HepG2 (cell line): Measurements from ENCODE around the gene TPO. TPM values are rescaled to one million over a fixed set of nuclear protein-coding genes. Genes with fewer than 3 reads are reported as not detected.

ENCODE experiments used
- ATAC-seq: fragments of 200-7000 bp; cut with Tn5 transposase; 3 replicates; pipeline ENCODE4 v1.9.1; 2020; ENCODE audit warnings: mild to moderate bottlenecking, moderate library complexity
- BruUV-seq: library from RNA; stranded (reverse); fragments of 400-500 nt; replicated peaks from 2 replicates; lab custom pipeline; 2021; lab: Mats Ljungman, UMichigan
- CTCF ChIA-PET: fragments of 300-600 bp; formaldehyde crosslinking; extraction: SDS; loops from one replicate; lab custom pipeline; 2021; ENCODE audit warnings: low total read pairs, inconsistent platforms, low intra/inter-chr PET ratio; lab: Yijun Ruan, JAX
- POLR2A ChIA-PET: fragments of 350-600 bp; sonication (Branson Sonifier 250); formaldehyde crosslinking; loops from one replicate; lab custom pipeline; 2020; ENCODE audit warnings: antibody characterized with exemption, inconsistent platforms; lab: Yijun Ruan, JAX
- DNase-seq: peaks from one replicate; pipeline ENCODE4 v3.0.0-alpha.2; 2015; ENCODE audit warnings: low spot score
- FAIRE-seq: peaks from 3 replicates; lab custom pipeline; 2011; peaks lifted over from hg19 to GRCh38; lab: Jason Lieb, UNC
- H2AFZ ChIP-seq: one replicate; pipeline ENCODE4 v1.6.1; 2011; ENCODE audit warnings: low read length, inconsistent platforms
- H3K27ac ChIP-seq: fragments of 300-600 bp; 3 replicates; pipeline ENCODE4 v1.8.0; 2011; ENCODE audit warnings: mixed run types, mild to moderate bottlenecking, mixed read lengths, low read length, inconsistent platforms; ENCODE audit not compliant: insufficient read depth; ENCODE audit errors: extremely low read length
- H3K27me3 ChIP-seq, 2 experiments: fragments of 200-600 bp in 1 of 2; 2 replicates in 1 of 2; 3 replicates in 1 of 2; pipeline versions ENCODE4 v1.6.0 to v1.8.0; 2011; ENCODE audit warnings: low read length in 2 of 2, mild to moderate bottlenecking in 2 of 2, moderate library complexity in 2 of 2, inconsistent platforms in 1 of 2; ENCODE audit not compliant: insufficient read depth in 2 of 2, control insufficient read depth in 1 of 2
- H3K36me3 ChIP-seq, 2 experiments: fragments of 200-600 bp in 1 of 2; replicated peaks in 1 of 2; 2 replicates in 1 of 2; 3 replicates in 1 of 2; pipeline versions ENCODE4 v1.5.1 to v1.8.0; 2011; ENCODE audit warnings: low read length in 2 of 2, inconsistent platforms in 1 of 2; ENCODE audit not compliant: insufficient read depth in 2 of 2, control insufficient read depth in 1 of 2
- H3K4me1 ChIP-seq: 2 replicates; pipeline ENCODE4 v1.5.1; 2012; ENCODE audit warnings: low read length, inconsistent platforms; ENCODE audit not compliant: insufficient read depth
- H3K4me2 ChIP-seq: 2 replicates; pipeline ENCODE4 v1.6.0; 2011; ENCODE audit warnings: low read depth, low read length, inconsistent platforms
- H3K4me3 ChIP-seq, 3 experiments: fragments of 200-600 bp in 1 of 3; sonication (generic), shearing (Covaris generic) in 1 of 3; replicated peaks in 1 of 3; 2 replicates each; pipeline ENCODE4 v1.5.1; 2011 to 2016; ENCODE audit warnings: low read length in 3 of 3, inconsistent platforms in 2 of 3, low read depth in 2 of 3, mild to moderate bottlenecking in 2 of 3, control low read depth in 1 of 3, mixed read lengths in 1 of 3; ENCODE audit not compliant: insufficient read depth in 1 of 3
- H3K79me2 ChIP-seq: one replicate; pipeline ENCODE4 v1.6.1; 2011; ENCODE audit warnings: low read length, inconsistent platforms; ENCODE audit not compliant: insufficient read depth
- H3K9ac ChIP-seq: 2 replicates; pipeline ENCODE4 v1.6.0; 2011; ENCODE audit warnings: mild to moderate bottlenecking, low read depth, low read length, inconsistent platforms; ENCODE audit not compliant: insufficient read depth
- H3K9me3 ChIP-seq: 2 replicates; pipeline ENCODE4 v1.5.1; 2012; ENCODE audit warnings: mild to moderate bottlenecking, low read length
- H4K20me1 ChIP-seq: 2 replicates; pipeline ENCODE4 v1.6.0; 2011; ENCODE audit warnings: inconsistent platforms, mild to moderate bottlenecking, low read length, moderate library complexity; ENCODE audit not compliant: insufficient read depth
- EZH2 ChIP-seq: conservative IDR thresholded peaks from 2 replicates; pipeline ENCODE4 v1.6.1; 2012; ENCODE audit warnings: mild to moderate bottlenecking, low read depth, low read length, moderate library complexity
- GTF2F1 ChIP-seq: fragments of 150-350 bp; IDR thresholded peaks from 2 replicates; pipeline ENCODE4 v1.6.1; 2014; ENCODE audit warnings: low read length
- JUNB ChIP-seq: sonication (generic); formaldehyde crosslinking; IDR thresholded peaks from 2 replicates; pipeline ENCODE4 v1.8.0; 2022; ENCODE audit warnings: missing genetic modification reagents, mild to moderate bottlenecking, borderline replicate concordance
- MIER3 ChIP-seq: IDR thresholded peaks from 2 replicates; pipeline ENCODE4 v1.6.1; 2016; ENCODE audit warnings: missing compliant biosample characterization, borderline replicate concordance
- NFE2L1 ChIP-seq: sonication (generic); formaldehyde crosslinking; IDR thresholded peaks from 2 replicates; pipeline ENCODE4 v1.4.0; 2020; ENCODE audit warnings: missing genetic modification reagents, mild to moderate bottlenecking, borderline replicate concordance
- NFE2L2 ChIP-seq: fragments of 150-350 bp; IDR thresholded peaks from 2 replicates; pipeline ENCODE4 v1.6.1; 2014; ENCODE audit warnings: low read length
- SKI ChIP-seq: fragments of 450-650 bp; IDR thresholded peaks from one replicate; pipeline ENCODE4 v1.6.1; 2018; ENCODE audit warnings: mild to moderate bottlenecking; ENCODE audit not compliant: partially characterized antibody
- TEAD3 ChIP-seq: optimal IDR thresholded peaks from 2 replicates; pipeline ENCODE3; 2016; ENCODE audit warnings: borderline replicate concordance
- YEATS4 ChIP-seq: sonication (generic); formaldehyde crosslinking; IDR thresholded peaks from 2 replicates; pipeline ENCODE4 v1.4.0; 2020; ENCODE audit warnings: missing genetic modification reagents, borderline replicate concordance
- ZFP36L1 ChIP-seq: sonication (generic); formaldehyde crosslinking; IDR thresholded peaks from 2 replicates; pipeline ENCODE4 v1.8.0; 2022; ENCODE audit warnings: mild to moderate bottlenecking, missing genetic modification reagents, moderate library complexity
- ZNF432 ChIP-seq: sonication (generic); formaldehyde crosslinking; IDR thresholded peaks from 2 replicates; pipeline ENCODE4 v1.5.0; 2020; ENCODE audit warnings: missing genetic modification reagents, mild to moderate bottlenecking, borderline replicate concordance
- ZNF674 ChIP-seq: sonication (generic); formaldehyde crosslinking; IDR thresholded peaks from 2 replicates; pipeline ENCODE4 v1.5.0; 2020; ENCODE audit warnings: low read depth, mild to moderate bottlenecking, missing genetic modification reagents
- ZNF75D ChIP-seq: sonication (generic); formaldehyde crosslinking; IDR thresholded peaks from 2 replicates; pipeline ENCODE4 v1.8.1; 2023; ENCODE audit warnings: missing genetic modification reagents, mild to moderate bottlenecking, borderline replicate concordance
- ZNF891 ChIP-seq: sonication (generic); formaldehyde crosslinking; IDR thresholded peaks from 2 replicates; pipeline ENCODE4 v1.5.0; 2020; ENCODE audit warnings: mild to moderate bottlenecking, missing genetic modification reagents
- ZSCAN20 ChIP-seq: sonication (generic); formaldehyde crosslinking; IDR thresholded peaks from 2 replicates; pipeline ENCODE4 v1.4.0; 2020; ENCODE audit warnings: missing genetic modification reagents, mild to moderate bottlenecking, borderline replicate concordance
- ZSCAN25 ChIP-seq: sonication (generic); formaldehyde crosslinking; IDR thresholded peaks from 2 replicates; pipeline ENCODE4 v1.8.0; 2022; ENCODE audit warnings: mild to moderate bottlenecking, missing genetic modification reagents
- WGBS: methylation state at CpG from one replicate; pipeline ENCODE4 v1.1.6; 2017; ENCODE audit warnings: low lambda C conversion rate; 5-methylcytosine and 5-hydroxymethylcytosine counted together
- in situ Hi-C: cut with HindIII; loops from 2 replicates; pipeline ENCODE4 v1.10.0; 2017; ENCODE audit warnings: low pct_unique_long_range_greater_than_20kb; ENCODE audit not compliant: extremely low pct_ligation_motif_present
- intact Hi-C: fragments of 100-400 bp; cut with micrococcal nuclease; formaldehyde crosslinking; loops from one replicate; pipeline ENCODE4 v1.10.0; 2022; ENCODE audit not compliant: unreplicated experiment
- polyA plus RNA-seq, 8 experiments: library from polyadenylated mRNA; depleted of rRNA in 3 of 8; stranded (reverse) in 7 of 8; unstranded in 1 of 8; fragments of >200 nt; fragmentation: Illumina TruSeq in 4 of 8; extraction: Trizol in 4 of 8; gene quantifications; 2 replicates each; pipeline versions ENCODE4 v1.2.1 to v1.2.3, GENCODE V29; 2011 to 2016; ENCODE audit warnings: low read depth in 4 of 8, missing spikeins in 1 of 8, mixed read lengths in 1 of 8; ENCODE audit not compliant: insufficient read depth in 1 of 8
- total RNA-seq, 5 experiments: library from RNA; depleted of rRNA; stranded (reverse); fragments of >200 nt; fragmentation: Illumina TruSeq; extraction: Trizol; gene quantifications; 2 replicates each; pipeline ENCODE4 v1.2.3, GENCODE V29; 2016; ENCODE audit warnings: low read depth in 1 of 5

TPO gene
- total and polyA plus RNA-seq, 2 of the 13 experiments (the other 11 are each of a cell fraction or from before 2014, with no cell fraction given), result not detected

DNA sequence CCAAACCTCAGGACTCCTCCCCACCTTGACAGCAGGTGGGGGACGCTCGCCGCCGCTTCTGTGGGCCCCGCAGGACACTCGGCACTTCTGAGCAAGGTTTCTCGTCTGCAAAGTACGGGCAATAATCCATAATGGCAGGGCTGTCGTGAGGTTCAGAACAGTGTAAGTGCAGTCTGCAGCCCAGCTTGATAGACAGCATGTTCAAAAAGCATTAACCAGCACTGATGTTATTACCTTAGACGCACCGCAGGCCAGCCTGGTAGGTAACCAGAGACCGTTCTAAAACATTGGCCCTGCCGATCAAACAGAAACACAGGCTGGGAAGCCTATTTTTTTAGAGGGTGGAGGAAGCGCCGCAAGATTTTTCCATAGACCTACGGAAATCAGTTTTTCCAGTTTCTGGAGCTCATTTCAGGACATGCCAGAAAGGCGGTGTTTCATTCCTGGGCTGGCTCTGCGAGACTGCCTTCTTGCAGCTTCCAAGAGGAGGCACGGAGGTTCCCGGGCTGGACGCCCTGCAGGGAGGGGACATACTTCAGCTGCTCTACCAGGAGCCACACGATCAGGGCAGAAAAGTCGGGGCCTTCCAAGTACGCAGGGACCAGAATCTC is 148.7 kb downstream of the TPO start:
- FAIRE-seq (no peak), DNase-seq (no peak), ATAC-seq (no peak)
- Histone ChIP-seq H3K9ac (no peak overlapping the region), H3K4me2 (no peak overlapping the region), H3K36me3 (no peaks in the 10 kb centered on the region), H3K9me3 (peaks cover 13% of the 10 kb centered on the region; the same call in 1 of the 2 replicates), H3K79me2 (no peaks in the 10 kb centered on the region), H4K20me1 (no peaks in the 10 kb centered on the region), H3K4me1 (no peaks in the 10 kb centered on the region), H3K27me3 (peaks cover 7 to 62% of the 10 kb centered on the region in 2 experiments; a peak in 3 of 5 replicates), H3K27ac (no peak overlapping the region), H2AFZ (no peak overlapping the region), H3K4me3 (no peak overlapping the region)
- WGBS, result 16% methylated on average over 12 of the region's 24 CpGs
- intact Hi-C loops, result no loop called here
- BruUV-seq, result no TSS peak
- TF ChIP-seq EZH2 (0 out of 2 replicates have a peak, but pooled peaks have one; percentile 80), ZSCAN25 (CRISPR knock-in tag) (no peak)
- CTCF ChIA-PET, result no interaction called here
- POLR2A ChIA-PET, result no interaction called here
- in situ Hi-C loops, result no loop called here

DNA sequence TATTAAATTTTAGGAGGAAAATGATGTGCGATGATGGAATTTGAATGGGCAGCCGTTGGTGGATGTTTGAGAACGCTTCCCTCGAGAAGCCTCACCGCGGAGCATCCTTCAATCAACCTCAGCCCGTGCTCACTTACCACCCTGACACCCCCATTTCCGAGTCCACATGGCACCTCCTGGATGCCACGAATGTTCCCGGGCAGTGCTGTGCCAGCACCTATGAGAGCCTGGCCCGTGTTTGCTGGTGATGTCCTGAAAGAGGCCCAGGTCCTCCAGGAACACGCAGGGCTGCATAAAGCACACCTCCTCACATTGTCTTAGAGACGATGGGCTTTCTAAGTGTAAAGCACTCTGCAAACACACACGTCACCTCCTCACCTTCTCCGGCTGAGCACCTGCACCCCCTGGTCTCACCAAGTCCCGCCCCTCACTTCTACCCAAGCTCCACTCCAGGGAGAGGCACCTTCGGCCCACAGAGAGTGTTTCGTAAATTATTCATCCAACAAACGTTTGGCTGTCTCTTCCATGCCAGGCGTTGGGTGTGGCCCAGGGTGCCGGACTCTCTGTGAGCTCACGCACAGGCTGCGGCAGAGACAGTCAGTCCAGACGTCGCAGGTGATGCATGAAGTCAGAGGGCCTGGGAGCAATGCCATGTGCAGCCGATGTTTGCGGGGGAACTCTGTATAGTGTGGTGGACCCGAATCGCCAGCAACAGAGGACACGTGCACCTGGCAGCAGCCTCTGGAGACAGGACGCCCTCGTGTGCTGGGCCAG is 150.0 kb downstream of the TPO start:
- H3K4me1 ChIP-seq, result no peaks in the 10 kb centered on the region
- CTCF ChIA-PET, result no interaction called here

More for the DNA sequence above, 150.0 kb downstream of the TPO start:
- DNase-seq (no peak), ATAC-seq (no peak), FAIRE-seq (no peak)
- POLR2A ChIA-PET, result no interaction called here
- Histone ChIP-seq H4K20me1 (no peaks in the 10 kb centered on the region), H3K27ac (no peak overlapping the region), H3K79me2 (no peaks in the 10 kb centered on the region), H2AFZ (no peak overlapping the region), H3K4me2 (no peak overlapping the region), H3K36me3 (no peaks in the 10 kb centered on the region), H3K9me3 (peaks cover 24% of the 10 kb centered on the region; the same call in 1 of the 2 replicates), H3K4me3 (no peak overlapping the region), H3K9ac (no peak overlapping the region), H3K27me3 (peaks cover 7 to 55% of the 10 kb centered on the region in 2 experiments; a peak in 3 of 5 replicates)
- TF ChIP-seq NFE2L2, result no peak
- TF ChIP-seq ZFP36L1 (CRISPR knock-in tag), result no peak
- no peak for TF ChIP-seq JUNB (CRISPR knock-in tag)
- TF ChIP-seq GTF2F1, result no peak
- TF ChIP-seq YEATS4 (CRISPR knock-in tag), result no peak
- no peak for TF ChIP-seq SKI
- no peak for TF ChIP-seq ZNF891 (CRISPR knock-in tag)
- no peak for TF ChIP-seq ZNF432 (CRISPR knock-in tag)
- no peak for TF ChIP-seq ZSCAN20 (CRISPR knock-in tag)
- TF ChIP-seq ZNF75D (CRISPR knock-in tag), result no peak
- no peak for TF ChIP-seq ZNF674
- TF ChIP-seq TEAD3, result no peak
- no peak for TF ChIP-seq NFE2L1 (CRISPR knock-in tag)
- TF ChIP-seq MIER3, result no peak
- in situ Hi-C loops (no loop called here), intact Hi-C loops (no loop called here)
- BruUV-seq, result no TSS peak
- 25% methylated on average over 26 of the region's 32 CpGs for WGBS
